Measurements from ENCODE around the gene ASB13. TPM values are rescaled to one million over a fixed set of nuclear protein-coding genes. Genes with fewer than 3 reads are reported as not detected.

ASB13 gene
- total RNA-seq, 1 experiment from 2014 or later, result 13.8 TPM

GRCh38 chr10:5692461-5693358 lies 26.3 kb upstream of the ASB13 start:
- Histone ChIP-seq H3K79me1 (ENCODE audit: insufficient read depth, low read depth, low read length, poor library complexity, severe bottlenecking) (peaks cover 2% of the 10 kb centered on the region), H3K9ac (ENCODE audit: extremely low read depth, insufficient read length, low read length) (peak overlapping the region; percentile 53), H4K8ac (replicated peaks; ENCODE audit: insufficient read length, low read depth, low read length) (no peak overlapping the region), H3K14ac (ENCODE audit: insufficient read depth, low read length) (peak overlapping the region; percentile 90; the same call in 1 of the 2 replicates), H3K4me1 (ENCODE audit: insufficient read depth, low read length) (peaks cover 2% of the 10 kb centered on the region; the same call in 1 of the 2 replicates), H3K4me2 (ENCODE audit: insufficient read depth, insufficient read length, low read length) (peak overlapping the region; percentile 68), H2AK5ac (ENCODE audit: insufficient read length, low read length) (no peak overlapping the region), H2BK120ac (ENCODE audit: low read depth, low read length, poor library complexity, severe bottlenecking) (no peak overlapping the region), H3K4ac (ENCODE audit: low read depth, low read length) (no peak overlapping the region; the same call in 1 of the 2 replicates), H2AFZ (ENCODE audit: low read length) (peak overlapping the region; percentile 87), H2BK20ac (ENCODE audit: low read depth, low read length, poor library complexity, severe bottlenecking) (no peak overlapping the region), H3K9me3 (ENCODE audit: control insufficient read depth, low read depth, low read length) (no peaks in the 10 kb centered on the region), H3K18ac (ENCODE audit: insufficient read length, low read depth, low read length) (peak overlapping the region; percentile 50), H3K23ac (ENCODE audit: insufficient read length, low read depth, low read length) (no peak overlapping the region), H3K79me2 (ENCODE audit: insufficient read depth, low read length) (peaks cover 36% of the 10 kb centered on the region; the same call in 1 of the 2 replicates), H3K27me3 (ENCODE audit: insufficient read depth, low read length) (no peaks in the 10 kb centered on the region), H2BK5ac (ENCODE audit: insufficient read length, low read length) (no peak overlapping the region), H4K91ac (ENCODE audit: insufficient read length, low read depth, low read length) (no peak overlapping the region), H3K56ac (ENCODE audit: insufficient read length, low read depth, low read length) (no peak overlapping the region), H3T11ph (ENCODE audit: low read length) (no peak overlapping the region), H4K20me1 (ENCODE audit: control insufficient read depth, insufficient read depth, insufficient read length) (no peaks in the 10 kb centered on the region), H3K23me2 (ENCODE audit: insufficient read length, low read depth, low read length, poor library complexity, severe bottlenecking) (peaks cover 10% of the 10 kb centered on the region), H2BK12ac (ENCODE audit: insufficient read length, low read depth, low read length) (no peak overlapping the region), H2BK15ac (ENCODE audit: low read depth, low read length) (no peak overlapping the region), H4K5ac (ENCODE audit: insufficient read length, low read depth, low read length) (no peak overlapping the region), H3K27ac (ENCODE audit: insufficient read length, low read depth, low read length) (no peak overlapping the region)
- H3K4me1 Mint-ChIP-seq, result peaks cover 37 to 40% of the 10 kb centered on the region in 2 experiments
- TF ChIP-seq CTCF (conservative IDR thresholded peaks at IDR 0.05), result no peak
- peak overlapping the region in 2 of 3 experiments; percentile 37 to 80; a peak in 4 of 7 replicates for H3K27ac Mint-ChIP-seq
- DNase-seq, result peak; percentile 62
- peak overlapping the region; percentile 60 to 84 for H3K4me3 Mint-ChIP-seq
- no peaks in the 10 kb centered on the region for H3K27me3 Mint-ChIP-seq (ENCODE audit: low read depth)
- H3K36me3 Mint-ChIP-seq (ENCODE audit: insufficient read depth in 1 of 3, low read depth in 3 of 3), result peaks cover 0 to 2% (median 0%) of the 10 kb centered on the region in 3 experiments; a peak in 2 of 7 replicates
- no CpG with 5 or more reads among the region's 49 CpGs for WGBS (ENCODE audit: extremely low coverage, insufficient read length, low lambda C conversion rate)
- no peaks in the 10 kb centered on the region for H3K9me3 Mint-ChIP-seq
